SK-MEL-5 (cell line): ENCODE measurements around the gene ABL1. TPM values are rescaled to one million over a fixed set of nuclear protein-coding genes. Genes with fewer than 3 reads are reported as not detected.
"Not testable (repeated sequence)": the region's sequence is repeated elsewhere in the genome, so short reads cannot be mapped to it uniquely, and the experiment has no call there.

Experiments
- DNase-seq: peaks from one replicate; pipeline ENCODE4 v3.0.0-alpha.2; 2016; ENCODE audit warnings: low read depth, low spot score
- in situ Hi-C: cut with HindIII; loops from 2 replicates; pipeline ENCODE4 v1.10.0; 2016; ENCODE audit warnings: low sequenced_read_pairs, high pct_unique_total_duplicates, low pct_unique_long_range_greater_than_20kb
- total RNA-seq: library from RNA; depleted of rRNA; stranded (reverse); fragments of >200 nt; shearing (Covaris generic); gene quantifications from 2 replicates; pipeline ENCODE4 v1.2.3, GENCODE V29; 2014

ABL1 gene
- total RNA-seq, 1 experiment from 2014 or later, result 20.3 TPM

DNA sequence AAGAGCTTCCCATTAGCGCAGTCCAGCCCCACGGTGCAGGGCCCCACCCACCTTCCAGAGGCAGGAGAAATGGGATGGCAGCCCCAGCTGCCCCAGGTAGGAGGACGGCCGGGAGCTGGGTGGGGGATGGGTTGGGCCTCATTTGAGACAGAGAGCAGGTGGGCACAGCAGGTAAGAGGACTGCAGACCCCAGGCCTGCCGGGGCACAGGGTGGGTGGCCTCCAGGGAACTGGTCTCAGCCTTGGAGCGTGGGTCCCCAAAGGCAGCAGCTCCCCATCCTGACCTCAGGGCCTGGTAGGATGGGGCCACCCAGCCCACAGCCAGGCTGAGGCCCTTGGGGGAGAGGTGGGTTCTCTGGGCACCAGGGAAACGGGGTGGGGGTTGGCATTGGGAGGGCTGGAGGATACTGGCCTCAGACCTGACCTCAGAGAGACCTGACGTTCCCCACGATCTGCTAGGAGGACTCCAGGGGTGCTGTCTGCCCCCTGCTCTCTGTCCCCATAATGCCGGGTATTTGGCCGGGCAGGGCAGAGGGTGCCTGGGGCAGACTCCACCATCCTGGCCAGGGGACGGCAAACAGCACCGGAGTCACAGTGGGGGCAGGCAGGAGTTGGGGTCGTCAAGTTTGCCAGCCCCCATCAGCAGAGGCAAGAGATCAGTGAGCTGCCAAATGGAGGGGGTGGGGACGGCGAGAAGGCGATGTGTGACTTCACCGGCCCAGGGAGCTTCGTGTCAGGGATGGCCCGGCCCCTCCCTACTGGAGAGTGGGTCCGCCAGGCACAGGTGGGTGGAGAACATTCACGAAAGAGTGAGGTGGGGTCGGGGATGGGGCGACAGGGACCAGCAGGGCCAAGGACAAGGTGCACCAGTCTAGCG is 68.4 kb downstream of the ABL1 start:
- in situ Hi-C loops, result no loop called here
- DNase-seq, result no peak

DNA sequence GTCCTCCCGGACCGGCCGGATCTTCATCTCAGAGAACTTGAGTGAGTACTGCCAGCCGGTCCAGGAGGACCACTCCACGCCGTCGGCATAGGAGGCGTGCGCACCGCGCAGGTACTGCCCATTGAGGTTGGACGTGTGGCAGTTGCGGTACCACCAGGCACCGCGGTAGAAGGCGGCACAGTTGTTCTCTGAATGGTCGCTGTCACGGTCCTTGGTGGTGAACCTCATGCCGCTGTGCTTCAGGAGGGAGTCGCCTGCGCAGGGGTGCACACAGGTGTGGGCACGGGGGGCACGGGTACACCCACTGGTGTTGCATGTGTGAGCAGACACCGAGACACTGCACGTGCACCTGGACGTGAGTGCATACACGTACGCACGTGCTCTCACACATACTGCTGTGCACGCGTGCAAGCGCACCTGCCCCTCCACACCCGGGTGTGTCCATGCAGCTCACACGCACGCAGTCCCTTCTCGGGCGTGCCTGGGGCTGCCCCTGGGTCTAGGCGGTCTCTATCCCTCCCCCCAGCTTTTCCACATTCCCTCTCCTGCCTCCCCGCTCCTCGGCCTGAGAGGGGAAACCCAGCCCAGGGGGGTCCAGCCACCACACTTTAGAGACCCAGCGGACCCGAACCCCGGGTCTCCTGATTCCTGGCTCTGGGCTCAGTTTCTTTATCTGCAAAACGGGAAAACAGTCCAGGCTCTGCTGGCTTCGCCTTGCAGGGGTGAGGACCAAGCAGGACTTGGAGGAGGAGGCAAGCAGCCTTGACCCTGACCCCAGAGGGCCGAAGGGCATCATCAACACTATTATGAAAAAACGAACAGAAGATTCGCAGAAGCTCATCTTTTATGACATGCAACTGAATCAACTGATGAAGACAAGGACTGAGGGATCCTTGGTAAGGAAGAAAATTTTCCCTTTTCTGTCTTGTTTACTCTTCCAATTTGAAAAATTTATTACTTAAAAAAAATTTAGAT is 69.3 kb downstream of the ABL1 start:
- DNase-seq, result no peak
- in situ Hi-C loops, result no loop called here

GRCh38 chr9:130905125-130905901 is 70.3 kb downstream of the ABL1 start:
- no peak for DNase-seq
- in situ Hi-C loops, result no loop called here

DNA sequence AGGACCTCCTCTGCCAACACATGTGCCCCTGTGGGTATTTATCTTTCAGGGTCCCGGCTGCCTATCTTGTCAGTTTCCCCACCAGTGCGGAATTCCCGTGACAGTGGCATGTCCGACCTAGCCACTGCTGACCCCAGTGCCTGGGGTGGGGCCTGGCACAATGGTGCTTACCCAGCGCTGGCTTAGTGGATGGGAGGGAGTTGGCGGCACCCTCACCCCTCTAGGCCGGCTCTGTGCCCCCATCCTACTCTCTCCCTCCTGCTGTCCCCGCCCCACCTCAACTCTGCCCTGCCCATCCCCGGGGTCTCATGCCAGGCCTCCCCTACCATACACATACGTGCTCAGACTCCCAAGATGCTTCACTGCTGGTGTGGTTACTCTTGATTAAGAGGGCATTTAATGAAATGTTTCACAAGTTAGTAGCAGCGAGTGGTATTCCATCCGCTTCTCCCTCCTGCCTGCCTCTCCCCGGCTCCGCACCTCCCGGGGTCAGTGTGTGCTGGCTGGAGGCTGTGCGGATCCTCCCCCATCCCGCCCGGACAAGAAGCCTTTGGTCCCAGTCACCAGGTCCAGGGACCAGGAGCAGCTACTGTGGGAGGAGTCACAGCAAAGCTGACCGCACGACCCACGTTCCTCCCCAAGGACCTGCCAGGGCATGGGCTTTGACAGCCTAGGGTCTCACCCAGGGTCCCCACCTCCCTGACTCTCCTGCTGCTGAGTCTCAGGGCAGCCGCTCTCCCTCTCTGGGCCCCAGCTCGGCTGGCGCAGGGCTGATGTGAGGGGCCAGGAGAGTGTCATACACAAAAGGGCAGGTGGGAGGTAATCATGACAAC is 71.1 kb downstream of the ABL1 start:
- in situ Hi-C loops, result no loop called here
- no peak for DNase-seq

DNA sequence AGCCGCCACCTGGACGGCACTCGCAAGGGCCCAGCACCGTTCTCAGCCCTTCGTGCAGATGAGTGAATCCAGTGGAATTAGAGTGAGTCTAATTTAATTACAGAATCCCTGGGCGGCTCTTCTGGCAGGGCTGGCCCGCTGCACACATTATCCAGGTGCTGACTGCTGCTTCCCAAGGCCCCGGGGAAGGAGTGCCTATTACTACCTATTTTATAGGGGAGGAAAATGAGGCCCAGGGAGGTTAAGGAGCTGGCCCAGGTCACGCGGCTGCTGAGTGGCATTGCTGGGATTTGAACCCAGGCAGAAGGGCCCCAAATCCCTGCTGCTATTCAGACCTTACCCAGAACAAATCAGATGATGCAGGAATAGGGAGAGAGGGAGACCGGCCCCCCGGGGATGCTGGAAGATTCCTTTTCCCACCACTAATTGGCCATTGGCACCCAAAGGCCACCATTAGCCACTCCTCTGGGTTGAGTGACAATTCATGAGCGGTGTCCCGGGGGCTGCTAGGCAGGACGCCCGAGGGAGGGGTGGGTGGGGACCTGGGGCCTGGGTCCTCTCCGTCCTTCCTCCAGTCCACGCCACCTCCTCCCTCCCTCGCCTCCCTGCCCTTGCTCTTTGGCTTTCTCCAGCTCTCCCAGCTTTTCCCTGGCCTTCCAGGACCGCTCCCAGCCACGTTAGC is 71.8 kb downstream of the ABL1 start:
- DNase-seq, result no peak
- in situ Hi-C loops, result no loop called here

DNA sequence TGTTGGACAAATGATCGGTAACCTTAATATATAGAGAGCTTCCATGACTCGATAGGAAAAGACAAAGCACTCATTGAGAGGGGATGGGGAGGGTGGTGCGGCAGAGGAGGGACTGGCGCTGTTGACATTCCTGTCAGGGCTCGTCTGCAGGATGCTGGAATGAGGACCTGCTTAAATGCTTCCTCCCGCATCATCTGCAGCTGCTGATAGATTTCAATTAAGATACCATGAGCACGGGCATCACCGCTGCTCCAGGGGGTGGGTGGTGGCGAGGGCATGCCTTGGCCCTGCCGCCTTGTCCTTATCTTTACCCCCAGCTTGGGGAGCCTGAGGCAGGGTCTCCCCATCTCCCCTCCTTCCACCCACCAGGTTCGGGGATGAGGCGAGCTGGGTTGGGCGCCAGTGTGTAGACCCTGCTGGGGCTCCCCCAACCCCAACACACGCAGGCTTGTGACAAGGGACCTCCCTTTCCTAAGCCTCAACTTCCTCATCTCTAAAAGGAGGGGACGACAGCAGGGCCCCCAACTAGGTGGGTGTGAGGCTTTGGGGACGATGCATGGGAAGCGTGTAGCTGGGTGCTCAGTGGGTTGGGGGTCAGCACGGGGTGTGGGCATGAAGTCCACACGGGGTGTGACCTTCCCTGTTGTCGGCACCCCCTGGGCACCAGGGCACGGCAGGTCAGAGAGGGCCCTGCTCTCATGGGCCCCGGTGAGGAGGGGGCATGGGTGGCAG is 73.3 kb downstream of the ABL1 start:
- in situ Hi-C loops, result no loop called here
- DNase-seq, result peak; percentile 76

GRCh38 chr9:130908878-130909355 is 73.9 kb downstream of the ABL1 start:
- in situ Hi-C loops, result no loop called here
- no peak for DNase-seq

DNA sequence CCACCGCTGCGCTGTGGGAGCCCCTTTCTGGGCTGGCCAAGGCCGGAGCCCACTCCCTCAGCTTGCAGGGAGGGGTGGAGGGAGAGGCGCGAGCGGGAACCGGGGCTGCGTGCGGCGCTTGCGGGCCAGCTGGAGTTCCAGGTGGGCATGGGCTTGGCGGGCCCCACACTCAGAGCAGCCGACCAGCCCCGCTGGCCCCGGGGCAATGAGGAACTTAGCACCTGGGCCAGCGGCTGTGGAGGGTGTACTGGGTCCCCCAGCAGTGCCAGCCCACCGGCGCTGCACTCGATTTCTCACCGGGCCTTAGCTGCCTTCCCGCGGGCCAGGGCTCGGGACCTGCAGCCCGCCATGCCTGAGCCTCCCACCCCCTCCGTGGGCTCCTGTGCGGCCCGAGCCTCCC is 75.0 kb downstream of the ABL1 start:
- DNase-seq, in situ Hi-C loops: not testable (repeated sequence)

- DNase-seq, in situ Hi-C loops: not testable (repeated sequence)
Measured at GRCh38 chr9:130910670-130911069, 75.6 kb downstream of the ABL1 start.

DNA sequence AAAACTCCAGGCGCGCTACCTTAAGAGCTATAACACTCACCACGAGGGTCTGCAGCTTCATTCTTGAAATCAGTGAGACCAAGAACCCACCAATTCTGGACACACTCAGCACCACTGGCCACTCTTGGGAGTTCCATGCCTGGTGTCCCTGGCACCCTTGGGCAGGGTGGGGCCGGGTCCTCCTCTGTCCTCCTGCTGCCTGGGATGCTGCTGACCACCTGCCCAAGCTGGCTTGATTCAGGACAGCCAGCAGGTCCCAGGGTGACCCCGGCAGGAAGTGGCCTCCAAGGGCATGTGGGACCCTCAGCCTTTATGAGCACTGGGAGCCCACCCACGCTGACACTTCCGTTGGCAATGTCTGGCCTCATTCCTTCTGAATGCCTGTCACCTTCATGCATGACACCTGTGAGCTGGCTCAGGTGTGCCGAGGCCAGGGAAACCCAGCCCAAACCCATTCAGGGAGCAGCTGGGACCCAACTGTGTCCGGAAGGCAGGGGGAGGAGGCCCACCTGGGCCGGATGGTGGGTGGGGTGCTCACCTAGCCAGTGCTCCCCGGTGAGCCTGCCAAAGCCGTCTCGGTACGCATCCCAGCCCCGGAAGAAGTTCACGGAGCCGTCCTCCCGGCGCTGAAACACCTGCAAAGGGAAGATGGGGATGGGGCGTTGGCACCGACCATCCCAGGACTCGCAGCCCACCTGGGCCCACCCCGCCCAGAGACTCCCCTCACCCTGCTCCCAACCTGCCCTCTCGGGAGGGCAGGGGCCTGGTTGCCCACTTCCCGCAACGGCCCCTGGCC is 76.4 kb downstream of the ABL1 start:
- in situ Hi-C loops, result no loop called here
- DNase-seq, result no peak

DNA sequence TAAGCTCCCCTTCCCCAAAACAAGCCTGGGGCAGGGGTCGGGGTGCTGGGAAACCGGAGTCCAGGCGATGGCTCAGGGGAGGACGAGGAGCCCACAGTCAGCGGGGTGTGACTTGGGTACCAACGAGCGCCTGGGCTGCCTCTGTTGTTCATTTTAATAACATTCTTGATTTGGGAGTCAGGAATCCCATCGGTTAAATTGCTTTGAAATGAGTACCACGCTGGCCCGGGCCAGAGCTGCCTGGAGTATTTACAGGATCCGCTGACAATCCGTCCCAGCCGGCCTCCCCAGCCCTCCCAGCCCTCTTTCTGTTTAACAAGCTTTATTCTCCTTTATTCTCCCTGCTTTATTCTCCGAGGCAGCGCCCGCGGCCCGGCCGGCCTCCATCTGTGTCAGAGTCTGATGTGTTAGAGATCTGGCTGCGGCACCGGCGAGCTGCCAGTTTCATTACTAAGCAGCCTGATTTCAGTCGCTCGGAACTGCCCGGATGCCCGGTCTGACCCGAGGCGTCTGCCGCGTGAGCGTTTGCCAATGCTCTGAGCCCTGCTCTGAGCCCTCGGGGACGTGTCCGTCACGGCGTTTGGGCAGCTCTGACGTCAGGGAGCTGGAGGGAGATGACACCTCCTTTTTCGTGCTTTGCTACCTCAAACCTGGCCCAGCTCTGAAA is 78.0 kb downstream of the ABL1 start:
- DNase-seq, result peak; percentile 68
- in situ Hi-C loops, result no loop called here

DNA sequence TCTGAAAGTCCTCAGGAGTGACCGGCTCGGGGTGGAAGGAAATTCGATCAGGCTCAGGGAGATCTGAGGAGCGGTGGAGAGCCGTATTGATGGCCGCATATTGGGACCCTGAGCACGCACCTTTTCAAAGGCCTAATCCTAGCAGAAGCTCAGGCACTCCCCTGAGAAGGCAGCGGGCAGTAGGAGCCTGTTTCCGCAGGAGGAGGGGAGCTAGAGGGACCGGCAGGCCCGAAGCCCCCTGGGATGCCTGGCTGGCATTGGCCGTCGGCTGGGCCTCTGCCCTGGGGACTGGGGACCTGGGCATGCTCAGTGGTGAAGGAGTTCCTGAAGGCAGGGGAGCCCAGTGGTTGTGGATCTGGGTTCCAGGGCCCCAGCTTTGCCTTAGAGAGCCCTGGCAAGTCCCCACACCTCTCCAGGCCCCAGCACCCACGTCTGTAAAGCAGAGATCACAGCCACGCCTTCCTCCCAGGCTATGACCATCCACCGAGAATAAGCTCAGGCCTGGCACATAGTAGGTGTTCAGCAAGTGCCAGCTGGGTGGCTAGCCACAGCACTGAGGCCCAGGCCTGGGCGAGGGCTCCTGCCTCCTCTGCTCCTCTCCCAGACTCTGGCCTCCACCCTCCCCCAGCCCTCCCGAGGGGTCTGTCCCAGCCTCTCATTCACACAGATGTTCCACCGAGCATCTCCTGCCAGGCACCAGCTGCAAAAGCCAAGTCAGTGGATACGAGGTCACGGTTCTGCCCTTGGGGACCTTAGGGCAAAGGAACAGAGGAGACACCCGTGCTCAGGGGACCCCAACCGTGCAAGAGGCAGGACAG is 78.8 kb downstream of the ABL1 start:
- in situ Hi-C loops, result no loop called here
- no peak for DNase-seq

GRCh38 chr9:130914417-130915095 is 79.5 kb downstream of the ABL1 start:
- no peak for DNase-seq
- in situ Hi-C loops, result no loop called here
